ENCODE results near the gene LRRC4C.

Gene LRRC4C

GRCh38 chr11:41459465-41460401, at the start of gene LRRC4C:
LRRC4C (minus strand) TSS chr11:41459652.
- no peak for DNase-seq

GRCh38 chr11:41508121-41508520, 48.7 kb upstream of the LRRC4C start:
- DNase-seq, result no peak

- DNase-seq, result no peak
These were observed 40.0 kb upstream of the LRRC4C start for GRCh38 chr11:41499429-41499828.

GRCh38 chr11:41498726-41499125, 39.3 kb upstream of the LRRC4C start:
- DNase-seq, result no peak

GRCh38 chr11:41497974-41498373, 38.5 kb upstream of the LRRC4C start:
- no peak for DNase-seq

- DNase-seq, result no peak
These were observed 35.3 kb upstream of the LRRC4C start for GRCh38 chr11:41494716-41495115.

GRCh38 chr11:41486424-41486823, 27.0 kb upstream of the LRRC4C start:
- DNase-seq, result no peak

GRCh38 chr11:41483956-41484355, 24.5 kb upstream of the LRRC4C start:
- no peak for DNase-seq

GRCh38 chr11:41479179-41479578, 19.7 kb upstream of the LRRC4C start:
- no peak for DNase-seq

GRCh38 chr11:41461057-41461681, 1.7 kb upstream of the LRRC4C start:
- no peak for DNase-seq

- DNase-seq, result no peak
These were observed 811 bp downstream of the LRRC4C start for GRCh38 chr11:41458641-41459040.

- DNase-seq, result no peak
These were observed 1.3 kb downstream of the LRRC4C start for GRCh38 chr11:41458154-41458553.

GRCh38 chr11:41457216-41458014, 2.0 kb downstream of the LRRC4C start:
- no peak for DNase-seq

- DNase-seq, result no peak
These were observed 3.2 kb downstream of the LRRC4C start for GRCh38 chr11:41456269-41456668.

GRCh38 chr11:41451011-41451410, 8.4 kb downstream of the LRRC4C start:
- no peak for DNase-seq

GRCh38 chr11:41449483-41450050, 9.9 kb downstream of the LRRC4C start:
- no peak for DNase-seq

- DNase-seq, result no peak
These were observed 12.9 kb downstream of the LRRC4C start for GRCh38 chr11:41446566-41446965.

GRCh38 chr11:41446107-41446506, 13.3 kb downstream of the LRRC4C start:
- no peak for DNase-seq

- DNase-seq, result no peak
These were observed 22.4 kb downstream of the LRRC4C start for GRCh38 chr11:41437006-41437490.

GRCh38 chr11:41435531-41435930, 23.9 kb downstream of the LRRC4C start:
- DNase-seq, result no peak

GRCh38 chr11:41431784-41432183, 27.7 kb downstream of the LRRC4C start:
- no peak for DNase-seq

GRCh38 chr11:41419901-41420300, 39.6 kb downstream of the LRRC4C start:
- no peak for DNase-seq
